ENCODE results near the gene TRIM47.

TRIM47 gene
- 2.7 to 11.0 reads per million in 2 donors for total RNA-seq

GRCh38 chr17:75878174-75878998 is at the start of gene TRIM47:
TSS of gene TRIM47 (minus strand) at chr17:75878581. CDS start at chr17:75878548, 33 bp downstream.
- no peak for DNase-seq

- DNase-seq = no peak
Observed at GRCh38 chr17:75927286-75927922, 49.0 kb upstream of the TRIM47 start.

- DNase-seq = no peak
Observed at GRCh38 chr17:75926456-75926855, 48.1 kb upstream of the TRIM47 start.

- DNase-seq = no peak
Observed at GRCh38 chr17:75925912-75926311, 47.5 kb upstream of the TRIM47 start.

- no peak for DNase-seq
Observed at GRCh38 chr17:75925103-75925502, 46.7 kb upstream of the TRIM47 start.

GRCh38 chr17:75922963-75923874 is 44.8 kb upstream of the TRIM47 start:
- DNase-seq = no peak

- no peak for DNase-seq
Observed at GRCh38 chr17:75922173-75922961, 44.0 kb upstream of the TRIM47 start.

GRCh38 chr17:75921596-75921995 is 43.2 kb upstream of the TRIM47 start:
- DNase-seq = no peak

GRCh38 chr17:75920045-75920560 is 41.7 kb upstream of the TRIM47 start:
- no peak for DNase-seq

GRCh38 chr17:75919611-75920010 is 41.2 kb upstream of the TRIM47 start:
- DNase-seq = no peak

GRCh38 chr17:75917917-75918445 is 39.6 kb upstream of the TRIM47 start:
- DNase-seq = no peak

- DNase-seq = no peak
Observed at GRCh38 chr17:75917141-75917916, 38.9 kb upstream of the TRIM47 start.

- no peak for DNase-seq
Observed at GRCh38 chr17:75915268-75915667, 36.9 kb upstream of the TRIM47 start.

- no peak for DNase-seq
Observed at GRCh38 chr17:75914643-75915267, 36.4 kb upstream of the TRIM47 start.

- DNase-seq = no peak
Observed at GRCh38 chr17:75913537-75914210, 35.3 kb upstream of the TRIM47 start.

GRCh38 chr17:75910699-75911098 is 32.3 kb upstream of the TRIM47 start:
- no peak for DNase-seq

- no peak for DNase-seq
Observed at GRCh38 chr17:75909812-75910274, 31.5 kb upstream of the TRIM47 start.

- no peak for DNase-seq
Observed at GRCh38 chr17:75909051-75909811, 30.9 kb upstream of the TRIM47 start.

- no peak for DNase-seq
Observed at GRCh38 chr17:75908201-75908600, 29.8 kb upstream of the TRIM47 start.
